GM12878 (cell line): ENCODE data around the gene TMPRSS9. TPM values are rescaled to one million over a fixed set of nuclear protein-coding genes. Genes with fewer than 3 reads are reported as not detected.

ENCODE experiments used
- ATAC-seq: fragments of 200-7000 bp; cut with Tn5 transposase; 3 replicates; pipeline ENCODE4 v1.9.1; 2020; ENCODE audit warnings: mild to moderate bottlenecking, moderate library complexity
- BruUV-seq: library from RNA; stranded (reverse); fragments of 400-500 nt; replicated peaks from 2 replicates; lab custom pipeline; 2021; lab: Mats Ljungman, UMichigan
- CTCF ChIA-PET: fragments of 300-600 bp; sonication (Branson Sonifier 250); formaldehyde crosslinking; extraction: SDS; loops from one replicate; lab custom pipeline; 2021; ENCODE audit warnings: inconsistent platforms; lab: Yijun Ruan, JAX
- POLR2A ChIA-PET: fragments of 350-600 bp; formaldehyde crosslinking; extraction: SDS; loops from one replicate; lab custom pipeline; 2021; ENCODE audit warnings: inconsistent platforms; lab: Charles Lee
- RAD21 ChIA-PET: fragments of 300-600 bp; sonication (Branson Sonifier 250); formaldehyde crosslinking; loops from one replicate; lab custom pipeline; 2023; ENCODE audit warnings: antibody characterized with exemption; ENCODE audit not compliant: unreplicated experiment; lab: Charles Lee
- SMC1A ChIA-PET: fragments of 300-600 bp; sonication (Branson Sonifier 250); formaldehyde crosslinking; loops from one replicate; lab custom pipeline; 2023; ENCODE audit not compliant: unreplicated experiment, uncharacterized antibody; lab: Charles Lee
- DNase-seq: peaks from one replicate; pipeline ENCODE4 v3.0.0-alpha.2; 2011; ENCODE audit warnings: low read depth, low spot score
- FAIRE-seq: peaks from 3 replicates; lab custom pipeline; 2011; peaks lifted over from hg19 to GRCh38; lab: Jason Lieb, UNC
- H2AFZ ChIP-seq: 2 replicates; pipeline ENCODE4 v1.6.0; 2011; ENCODE audit warnings: low read depth, low read length, control low read depth; ENCODE audit not compliant: control insufficient read depth
- H3K27ac ChIP-seq: 2 replicates; pipeline ENCODE4 v1.5.1; 2011; ENCODE audit warnings: control low read depth; ENCODE audit not compliant: control insufficient read depth, insufficient read depth
- H3K27me3 ChIP-seq, 2 experiments: replicated peaks in 1 of 2; 2 replicates each; pipeline versions ENCODE4 v1.6.0 to v1.6.1; 2011; ENCODE audit warnings: low read length in 1 of 2; ENCODE audit not compliant: control insufficient read depth in 2 of 2, insufficient read depth in 2 of 2
- H3K36me3 ChIP-seq, 2 experiments: 2 replicates each; pipeline ENCODE4 v1.5.1; 2011; ENCODE audit warnings: low read length in 1 of 2; ENCODE audit not compliant: control insufficient read depth in 2 of 2, insufficient read depth in 2 of 2
- H3K4me1 ChIP-seq: 2 replicates; pipeline ENCODE4 v1.6.1; 2011; ENCODE audit warnings: mild to moderate bottlenecking, low read length, moderate library complexity, mixed read lengths; ENCODE audit not compliant: control insufficient read depth, insufficient read depth
- H3K4me2 ChIP-seq: 2 replicates; pipeline ENCODE4 v1.6.0; 2011; ENCODE audit warnings: control low read depth; ENCODE audit not compliant: control insufficient read depth, insufficient read depth
- H3K4me3 ChIP-seq: fragments of 200-600 bp; sonication (generic); 2 replicates; pipeline ENCODE4 v1.5.1; 2016
- H3K79me2 ChIP-seq: 2 replicates; pipeline ENCODE4 v1.6.0; 2011; ENCODE audit warnings: low read length; ENCODE audit not compliant: control insufficient read depth, insufficient read depth
- H3K9ac ChIP-seq: 2 replicates; pipeline ENCODE4 v1.8.0; 2011; ENCODE audit warnings: low read length, control low read depth, mixed read lengths; ENCODE audit not compliant: control insufficient read depth, insufficient read depth
- H3K9me3 ChIP-seq: replicated peaks from 3 replicates; pipeline ENCODE4 v1.5.1; 2011; ENCODE audit warnings: mild to moderate bottlenecking, low read length; ENCODE audit not compliant: control insufficient read depth, insufficient read depth
- H4K20me1 ChIP-seq: 2 replicates; pipeline ENCODE4 v1.6.0; 2011; ENCODE audit not compliant: control insufficient read depth, insufficient read depth
- BHLHE40 ChIP-seq, 2 experiments: fragments of 450-650 bp in 1 of 2; IDR thresholded peaks; 2 replicates each; pipeline ENCODE4 v1.6.1; 2011 to 2017; ENCODE audit warnings: low read depth in 2 of 2, borderline replicate concordance in 1 of 2, improper control_type of control experiment in 1 of 2, low read length in 1 of 2, mild to moderate bottlenecking in 1 of 2
- CHD2 ChIP-seq: IDR thresholded peaks from 2 replicates; pipeline ENCODE4 v1.6.1; 2011; ENCODE audit warnings: low read depth, low read length, improper control_type of control experiment, borderline replicate concordance
- EP300 ChIP-seq, 2 experiments: fragments of 150-350 bp in 1 of 2; IDR thresholded peaks; 2 replicates each; pipeline ENCODE4 v1.6.1; 2011 to 2012; ENCODE audit warnings: low read depth in 2 of 2, low read length in 2 of 2, borderline replicate concordance in 1 of 2, improper control_type of control experiment in 1 of 2, inconsistent platforms in 1 of 2; ENCODE audit not compliant: control insufficient read depth in 1 of 2
- HDGF ChIP-seq: fragments of 450-650 bp; IDR thresholded peaks from 2 replicates; pipeline ENCODE4 v1.6.1; 2016; ENCODE audit warnings: antibody characterized with exemption
- JUNB ChIP-seq: IDR thresholded peaks from 2 replicates; pipeline ENCODE4 v1.6.1; 2016; ENCODE audit warnings: antibody characterized with exemption, mild to moderate bottlenecking
- MYC ChIP-seq: IDR thresholded peaks from 2 replicates; pipeline ENCODE4 v1.6.1; 2011; ENCODE audit warnings: mild to moderate bottlenecking, low read length, moderate library complexity, inconsistent platforms; ENCODE audit not compliant: insufficient read depth, insufficient replicate concordance, insufficient read length, severe bottlenecking
- NR2C2 ChIP-seq: IDR thresholded peaks from 2 replicates; pipeline ENCODE4 v1.6.1; 2011; ENCODE audit warnings: borderline replicate concordance, low read depth; ENCODE audit not compliant: control insufficient read depth, insufficient read length
- SMARCA5 ChIP-seq: fragments of 450-650 bp; IDR thresholded peaks from 2 replicates; pipeline ENCODE4 v1.6.1; 2017; ENCODE audit warnings: mild to moderate bottlenecking
- WGBS: methylation state at CpG from one replicate; pipeline ENCODE4 v1.1.6; 2016; ENCODE audit warnings: low lambda C conversion rate; ENCODE audit not compliant: insufficient replicate concordance, insufficient coverage; ENCODE audit errors: missing lambda C conversion rate; 5-methylcytosine and 5-hydroxymethylcytosine counted together
- in situ Hi-C: fragments of 300-500 bp; cut with MboI; formaldehyde crosslinking; loops from 9 replicates; pipeline ENCODE4 v1.14.3; 2018; ENCODE audit warnings: mixed read lengths
- intact Hi-C: fragments of 100-400 bp; cut with micrococcal nuclease; formaldehyde crosslinking; loops from one replicate; pipeline ENCODE4 v1.14.2; 2022; ENCODE audit not compliant: unreplicated experiment
- polyA plus RNA-seq, 11 experiments: library from polyadenylated mRNA; depleted of rRNA in 4 of 11; unstranded in 6 of 11; stranded (reverse) in 5 of 11; fragments of >200 nt; fragmentation: Nextera tagmentation in 4 of 11; fragmentation: Illumina TruSeq in 1 of 11; extraction: Ambion mirVana in 4 of 11; extraction: Trizol in 1 of 11; gene quantifications; 1 replicate in 1 of 11; 2 replicates in 10 of 11; pipeline versions ENCODE4 v1.2.1 to v1.2.3, GENCODE V29; 2011 to 2016; ENCODE audit warnings: inconsistent platforms in 2 of 11, missing spikeins in 2 of 11, low read depth in 1 of 11
- total RNA-seq, 4 experiments: library from RNA; depleted of rRNA in 3 of 4; stranded (reverse); fragments of >200 nt in 3 of 4; fragmentation: Illumina TruSeq in 1 of 4; extraction: Trizol in 1 of 4; gene quantifications; 2 replicates each; pipeline versions ENCODE4 v1.2.1 to v1.2.3, GENCODE V29; 2013 to 2021
- TF ChIP-seq, protein P1 (sequence below): fragments of 450-650 bp; IDR thresholded peaks from 2 replicates; pipeline ENCODE4 v1.6.1; 2014; ENCODE audit warnings: mild to moderate bottlenecking
- TF ChIP-seq, protein P2 (sequence below): IDR thresholded peaks from 2 replicates; pipeline ENCODE4 v1.6.1; 2011; ENCODE audit warnings: low read depth, low read length, improper control_type of control experiment, borderline replicate concordance
- TF ChIP-seq, protein P3 (sequence below): IDR thresholded peaks from 2 replicates; pipeline ENCODE4 v1.6.1; 2011; ENCODE audit warnings: borderline replicate concordance, low read depth, mild to moderate bottlenecking, moderate library complexity, mixed read lengths, low read length; ENCODE audit not compliant: insufficient read depth; ENCODE audit errors: extremely low read length
- TF ChIP-seq, protein P4 (sequence below): fragments of 150-350 bp; IDR thresholded peaks from 2 replicates; pipeline ENCODE4 v1.6.1; 2016; ENCODE audit warnings: low read depth, low read length

Gene TMPRSS9
- total and polyA plus RNA-seq, 10 of the 15 experiments (the other 5 are each of a cell fraction or from before 2014, with no cell fraction given), result 0.24 TPM; not detected in 9

DNA sequence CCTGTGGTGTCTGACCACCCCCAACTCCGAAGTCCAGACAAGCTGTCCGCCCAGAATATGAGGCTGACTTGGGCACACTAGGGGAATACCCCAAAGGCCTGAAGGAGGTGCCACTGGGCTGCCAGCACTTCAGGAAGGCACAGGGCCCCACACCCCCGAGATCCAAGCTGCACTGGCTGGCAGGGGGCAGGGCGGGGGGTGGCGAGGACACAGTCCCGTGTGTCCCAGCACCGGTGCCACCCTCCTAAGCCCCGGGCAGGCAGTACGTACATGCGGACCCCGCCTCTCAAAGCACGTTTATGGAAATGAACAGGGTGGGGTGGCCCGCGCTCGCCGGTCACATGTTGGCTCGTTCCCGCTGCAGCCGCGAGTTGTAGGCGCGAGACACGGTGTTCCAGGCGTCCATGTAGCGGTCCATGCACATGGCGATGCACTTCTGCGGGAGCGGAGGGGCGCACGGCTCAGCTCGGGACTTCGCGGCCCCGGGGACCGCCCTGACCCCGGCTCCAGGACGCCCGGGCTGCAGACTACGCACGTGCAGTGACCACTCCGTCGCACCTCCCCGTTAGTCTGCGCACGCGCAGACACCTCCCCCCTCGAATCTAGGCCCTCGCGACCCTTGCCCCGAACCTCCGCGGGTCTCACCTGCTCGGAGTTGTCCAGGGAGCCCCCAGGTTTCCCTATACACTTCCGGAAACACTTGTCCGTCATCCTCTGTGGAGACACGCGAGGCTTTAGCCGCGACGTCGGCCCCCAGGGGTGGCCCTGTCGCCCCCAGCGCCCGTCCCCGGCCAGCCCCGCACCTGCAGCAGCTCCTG, 66.8 kb downstream of the TMPRSS9 start:
- TSS peak; percentile 74 for BruUV-seq
- Histone ChIP-seq H3K9me3 (no peaks in the 10 kb centered on the region), H3K36me3 (peaks cover 7 to 20% of the 10 kb centered on the region in 2 experiments; a peak in 3 of 4 replicates), H3K4me1 (peaks cover 11% of the 10 kb centered on the region), H3K9ac (peak overlapping the region; percentile 89), H3K4me2 (peak overlapping the region; percentile 85), H3K27me3 (no peaks in the 10 kb centered on the region), H4K20me1 (no peaks in the 10 kb centered on the region; the same call in 1 of the 2 replicates), H3K79me2 (peaks cover 22% of the 10 kb centered on the region), H3K27ac (peak overlapping the region; percentile 95), H2AFZ (peak overlapping the region; percentile 39), H3K4me3 (peak overlapping the region; percentile 94)
- intact Hi-C loops, result loop anchor here (1.0 kb wide), 1 partner anchor 29 kb away; the partner anchor contains the start of gene LMNB2
- RAD21 ChIA-PET, result interaction anchor here (1.1 to 1.8 kb wide), 4 partner anchors 32 to 194 kb away, joined by 5 to 8 read pairs (median 6); partner anchors contain the start of gene GADD45B
- no peak for DNase-seq
- SMC1A ChIA-PET, result interaction anchor here (1.3 kb wide), 1 partner anchor 271 kb away, joined by 6 read pairs; no protein-coding TSS in a partner anchor
- CTCF ChIA-PET, result interaction anchor here (0.6 to 1.5 kb wide), 6 partner anchors 11 to 222 kb away, joined by 3 to 6 read pairs (median 4); no protein-coding TSS in a partner anchor
- no peak for FAIRE-seq
- POLR2A ChIA-PET, result interaction anchor here (0.6 to 1.6 kb wide), 7 partner anchors 10 to 169 kb away, joined by 3 to 11 read pairs (median 5); partner anchors contain the start of gene LMNB2
- peak; percentile 56 for ATAC-seq
- 3% methylated on average over 66 of the region's 66 CpGs for WGBS
- in situ Hi-C loops, result no loop called here
- TF ChIP-seq HDGF, result no peak; the same call in 1 of the 2 replicates
- TF ChIP-seq, protein P1, sequence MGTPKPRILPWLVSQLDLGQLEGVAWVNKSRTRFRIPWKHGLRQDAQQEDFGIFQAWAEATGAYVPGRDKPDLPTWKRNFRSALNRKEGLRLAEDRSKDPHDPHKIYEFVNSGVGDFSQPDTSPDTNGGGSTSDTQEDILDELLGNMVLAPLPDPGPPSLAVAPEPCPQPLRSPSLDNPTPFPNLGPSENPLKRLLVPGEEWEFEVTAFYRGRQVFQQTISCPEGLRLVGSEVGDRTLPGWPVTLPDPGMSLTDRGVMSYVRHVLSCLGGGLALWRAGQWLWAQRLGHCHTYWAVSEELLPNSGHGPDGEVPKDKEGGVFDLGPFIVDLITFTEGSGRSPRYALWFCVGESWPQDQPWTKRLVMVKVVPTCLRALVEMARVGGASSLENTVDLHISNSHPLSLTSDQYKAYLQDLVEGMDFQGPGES, result no peak
- TF ChIP-seq CHD2, result no peak
- TF ChIP-seq SMARCA5, result 0 out of 2 replicates have a peak, but pooled peaks have one; percentile 66
- no peak for TF ChIP-seq JUNB
- TF ChIP-seq, protein P2, sequence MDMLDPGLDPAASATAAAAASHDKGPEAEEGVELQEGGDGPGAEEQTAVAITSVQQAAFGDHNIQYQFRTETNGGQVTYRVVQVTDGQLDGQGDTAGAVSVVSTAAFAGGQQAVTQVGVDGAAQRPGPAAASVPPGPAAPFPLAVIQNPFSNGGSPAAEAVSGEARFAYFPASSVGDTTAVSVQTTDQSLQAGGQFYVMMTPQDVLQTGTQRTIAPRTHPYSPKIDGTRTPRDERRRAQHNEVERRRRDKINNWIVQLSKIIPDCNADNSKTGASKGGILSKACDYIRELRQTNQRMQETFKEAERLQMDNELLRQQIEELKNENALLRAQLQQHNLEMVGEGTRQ, result no peak
- TF ChIP-seq EP300 (IDR thresholded peaks at IDR 0.05; ENCODE audit: borderline replicate concordance in 1 of 2, control insufficient read depth in 1 of 2, low read depth in 2 of 2, low read length in 2 of 2), result no peak
- TF ChIP-seq MYC, result peak; percentile 51
- TF ChIP-seq, protein P3, sequence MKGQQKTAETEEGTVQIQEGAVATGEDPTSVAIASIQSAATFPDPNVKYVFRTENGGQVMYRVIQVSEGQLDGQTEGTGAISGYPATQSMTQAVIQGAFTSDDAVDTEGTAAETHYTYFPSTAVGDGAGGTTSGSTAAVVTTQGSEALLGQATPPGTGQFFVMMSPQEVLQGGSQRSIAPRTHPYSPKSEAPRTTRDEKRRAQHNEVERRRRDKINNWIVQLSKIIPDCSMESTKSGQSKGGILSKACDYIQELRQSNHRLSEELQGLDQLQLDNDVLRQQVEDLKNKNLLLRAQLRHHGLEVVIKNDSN, result peak; percentile 60
- TF ChIP-seq, protein P4, sequence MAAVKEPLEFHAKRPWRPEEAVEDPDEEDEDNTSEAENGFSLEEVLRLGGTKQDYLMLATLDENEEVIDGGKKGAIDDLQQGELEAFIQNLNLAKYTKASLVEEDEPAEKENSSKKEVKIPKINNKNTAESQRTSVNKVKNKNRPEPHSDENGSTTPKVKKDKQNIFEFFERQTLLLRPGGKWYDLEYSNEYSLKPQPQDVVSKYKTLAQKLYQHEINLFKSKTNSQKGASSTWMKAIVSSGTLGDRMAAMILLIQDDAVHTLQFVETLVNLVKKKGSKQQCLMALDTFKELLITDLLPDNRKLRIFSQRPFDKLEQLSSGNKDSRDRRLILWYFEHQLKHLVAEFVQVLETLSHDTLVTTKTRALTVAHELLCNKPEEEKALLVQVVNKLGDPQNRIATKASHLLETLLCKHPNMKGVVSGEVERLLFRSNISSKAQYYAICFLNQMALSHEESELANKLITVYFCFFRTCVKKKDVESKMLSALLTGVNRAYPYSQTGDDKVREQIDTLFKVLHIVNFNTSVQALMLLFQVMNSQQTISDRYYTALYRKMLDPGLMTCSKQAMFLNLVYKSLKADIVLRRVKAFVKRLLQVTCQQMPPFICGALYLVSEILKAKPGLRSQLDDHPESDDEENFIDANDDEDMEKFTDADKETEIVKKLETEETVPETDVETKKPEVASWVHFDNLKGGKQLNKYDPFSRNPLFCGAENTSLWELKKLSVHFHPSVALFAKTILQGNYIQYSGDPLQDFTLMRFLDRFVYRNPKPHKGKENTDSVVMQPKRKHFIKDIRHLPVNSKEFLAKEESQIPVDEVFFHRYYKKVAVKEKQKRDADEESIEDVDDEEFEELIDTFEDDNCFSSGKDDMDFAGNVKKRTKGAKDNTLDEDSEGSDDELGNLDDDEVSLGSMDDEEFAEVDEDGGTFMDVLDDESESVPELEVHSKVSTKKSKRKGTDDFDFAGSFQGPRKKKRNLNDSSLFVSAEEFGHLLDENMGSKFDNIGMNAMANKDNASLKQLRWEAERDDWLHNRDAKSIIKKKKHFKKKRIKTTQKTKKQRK, result no peak
- no peak for TF ChIP-seq NR2C2
- peak; percentile 86 to 95 for TF ChIP-seq BHLHE40 (IDR thresholded peaks at IDR 0.05; ENCODE audit: borderline replicate concordance in 1 of 2, low read depth in 2 of 2, low read length in 1 of 2)
